GM11168 (cell line): ENCODE results near the gene NOTCH3.

ENCODE experiments used
- in situ Hi-C: fragments of 300-500 bp; cut with MboI; formaldehyde crosslinking; loops from one replicate; pipeline ENCODE4 v1.12.0; 2022; ENCODE audit warnings: low sequenced_read_pairs; ENCODE audit not compliant: unreplicated experiment

The NOTCH3 gene

GRCh38 chr19:15200553-15201364, at the start of gene NOTCH3:
NOTCH3 (minus strand) TSS chr19:15200995; CDS start chr19:15200905, 90 bp downstream.
- in situ Hi-C loops: no loop called here

- in situ Hi-C loops: no loop called here
Observed at GRCh38 chr19:15250640-15250993, 49.8 kb upstream of the NOTCH3 start.

- in situ Hi-C loops: no loop called here
Observed at GRCh38 chr19:15249972-15250639, 49.3 kb upstream of the NOTCH3 start.

GRCh38 chr19:15249528-15249874, 48.7 kb upstream of the NOTCH3 start:
- in situ Hi-C loops: no loop called here

- in situ Hi-C loops: no loop called here
Observed at GRCh38 chr19:15248648-15249527, 48.1 kb upstream of the NOTCH3 start.

- in situ Hi-C loops: no loop called here
Observed at GRCh38 chr19:15248106-15248505, 47.3 kb upstream of the NOTCH3 start.

GRCh38 chr19:15247107-15248014, 46.6 kb upstream of the NOTCH3 start:
- in situ Hi-C loops: no loop called here

- in situ Hi-C loops: no loop called here
Observed at GRCh38 chr19:15246198-15246481, 45.3 kb upstream of the NOTCH3 start.

- in situ Hi-C loops: no loop called here
Observed at GRCh38 chr19:15245370-15246197, 44.8 kb upstream of the NOTCH3 start.

GRCh38 chr19:15244808-15245207, 44.0 kb upstream of the NOTCH3 start:
- in situ Hi-C loops: no loop called here

GRCh38 chr19:15244106-15244803, 43.5 kb upstream of the NOTCH3 start:
- in situ Hi-C loops: no loop called here

- in situ Hi-C loops: no loop called here
Observed at GRCh38 chr19:15243236-15243957, 42.6 kb upstream of the NOTCH3 start.

GRCh38 chr19:15241259-15241910, 40.6 kb upstream of the NOTCH3 start:
- in situ Hi-C loops: no loop called here

GRCh38 chr19:15240515-15240914, 39.7 kb upstream of the NOTCH3 start:
- in situ Hi-C loops: no loop called here

- in situ Hi-C loops: no loop called here
Observed at GRCh38 chr19:15239337-15239949, 38.6 kb upstream of the NOTCH3 start.

GRCh38 chr19:15238639-15239155, 37.9 kb upstream of the NOTCH3 start:
- in situ Hi-C loops: no loop called here
